Lower lobe of right lung (tissue), 2 donors: ENCODE results near the gene PAMR1. TPM values are rescaled to one million over a fixed set of nuclear protein-coding genes. Genes with fewer than 3 reads are reported as not detected.

Source experiments
- ATAC-seq, 2 donors: fragments of 200-7000 bp; cut with Tn5 transposase; one replicate each; pipeline ENCODE4 v1.9.1; 2020 to 2022; ENCODE audit warnings: mild to moderate bottlenecking in 2 of 2, moderate library complexity in 2 of 2
- DNase-seq: peaks from one replicate; pipeline ENCODE4 v3.0.0-alpha.2; 2020
- H3K27ac ChIP-seq: fragments of 200-600 bp; one replicate; pipeline ENCODE4 v1.8.0; 2022
- H3K27me3 ChIP-seq: fragments of 200-600 bp; one replicate; pipeline ENCODE4 v1.8.0; 2022; ENCODE audit warnings: low read depth
- H3K36me3 ChIP-seq: fragments of 200-600 bp; one replicate; pipeline ENCODE4 v1.8.0; 2022; ENCODE audit warnings: mild to moderate bottlenecking
- H3K4me1 ChIP-seq: fragments of 200-600 bp; one replicate; pipeline ENCODE4 v1.8.0; 2022
- H3K4me3 ChIP-seq: fragments of 200-600 bp; one replicate; pipeline ENCODE4 v1.8.0; 2022; ENCODE audit warnings: mild to moderate bottlenecking
- H3K9me3 ChIP-seq: fragments of 200-600 bp; one replicate; pipeline ENCODE4 v1.8.0; 2022
- CTCF ChIP-seq: fragments of 200-600 bp; IDR thresholded peaks from one replicate; pipeline ENCODE4 v1.8.0; 2022; ENCODE audit warnings: antibody characterized with exemption, mild to moderate bottlenecking
- intact Hi-C: fragments of 100-400 bp; cut with DNase I; formaldehyde crosslinking; loops from one replicate; pipeline ENCODE4 v1.11.0; 2022
- total RNA-seq: library from RNA; stranded (reverse); fragmentation: NEBNext Ultra II Directional; extraction: Animal tissue kit (Norgen Biotek cat#: 25700); gene quantifications from one replicate; pipeline ENCODE4 v1.2.1, GENCODE V29; 2021
- donor health status: DM: no; HTN: yes; CAD: no; lungs with severe emphysema.

The PAMR1 gene
- total RNA-seq, 1 donor from 2014 or later = 5.6 TPM

- H3K36me3 ChIP-seq = no peaks in the 10 kb centered on the region
- no peak overlapping the region for H3K27ac ChIP-seq
- peaks cover 23% of the 10 kb centered on the region for H3K4me1 ChIP-seq
- H3K9me3 ChIP-seq = no peaks in the 10 kb centered on the region
- DNase-seq = no peak
- ATAC-seq = no peak
- no peak overlapping the region for H3K4me3 ChIP-seq
- no peak for TF ChIP-seq CTCF
- intact Hi-C loops = loop anchor here (5.0 kb wide), 1 partner anchor 461 kb away; no protein-coding TSS in a partner anchor
- H3K27me3 ChIP-seq = no peaks in the 10 kb centered on the region
These were observed 137.4 kb downstream of the PAMR1 start for GRCh38 chr11:35388061-35388460.

DNA sequence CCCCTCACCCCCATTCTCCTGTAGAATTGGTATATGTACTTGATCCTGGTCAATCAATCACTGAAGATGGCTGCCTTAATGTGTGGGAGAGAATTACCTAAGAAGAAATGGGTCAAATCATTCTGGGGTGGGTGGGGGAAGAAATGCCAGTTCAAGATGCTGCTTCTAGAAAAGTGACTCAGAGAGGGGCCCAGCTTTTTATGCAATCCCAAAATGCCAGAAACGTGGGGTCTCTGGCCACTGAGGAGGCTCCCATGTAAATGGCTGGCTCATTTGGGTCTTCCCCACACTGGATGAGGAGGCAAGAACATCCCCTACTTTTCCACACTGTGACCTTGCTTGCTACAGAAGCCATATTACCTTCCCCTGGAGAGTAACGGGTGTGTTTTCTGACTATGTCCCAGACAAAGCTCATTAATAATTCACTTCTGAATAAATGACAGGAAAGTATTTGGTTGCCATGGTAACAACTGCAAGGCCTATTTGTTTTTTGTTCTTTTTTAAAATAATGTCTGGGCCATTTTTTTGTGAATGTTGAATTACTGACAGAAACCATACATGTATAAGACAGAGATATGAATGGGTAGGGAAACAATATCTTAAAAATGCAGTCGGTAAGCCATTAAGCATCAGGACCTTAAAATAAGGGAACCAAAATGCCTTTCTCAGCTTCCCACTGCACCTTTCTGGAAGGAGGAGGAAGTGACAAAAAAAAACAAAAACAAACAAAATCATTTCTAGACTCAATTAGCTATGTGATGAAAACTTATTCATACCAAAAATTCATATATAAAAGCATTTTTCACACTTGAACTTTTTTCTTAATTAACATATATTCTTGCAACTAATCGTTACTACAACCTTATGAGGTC, 138.1 kb downstream of the PAMR1 start:
- ATAC-seq (no peak), DNase-seq (no peak)
- TF ChIP-seq CTCF = peak; percentile 49
- Histone ChIP-seq H3K27ac (no peak overlapping the region), H3K4me1 (peaks cover 20% of the 10 kb centered on the region), H3K36me3 (no peaks in the 10 kb centered on the region), H3K27me3 (no peaks in the 10 kb centered on the region), H3K4me3 (no peak overlapping the region), H3K9me3 (no peaks in the 10 kb centered on the region)
- intact Hi-C loops = loop anchor here (5.0 kb wide), 1 partner anchor 460 kb away; no protein-coding TSS in a partner anchor

- ATAC-seq (no peak), DNase-seq (no peak)
- H3K4me3 ChIP-seq = no peak overlapping the region
- H3K36me3 ChIP-seq = no peaks in the 10 kb centered on the region
- intact Hi-C loops = no loop called here
- no peaks in the 10 kb centered on the region for H3K4me1 ChIP-seq
- TF ChIP-seq CTCF = no peak
- no peaks in the 10 kb centered on the region for H3K9me3 ChIP-seq
- H3K27me3 ChIP-seq = no peaks in the 10 kb centered on the region
- H3K27ac ChIP-seq = no peak overlapping the region
These were observed 141.5 kb downstream of the PAMR1 start for GRCh38 chr11:35383953-35384352.

Other genes starting within 250 kb of the PAMR1 start
- gene SLC1A2, start 106.1 kb downstream of the PAMR1 start, total RNA-seq = 3.4 TPM
- 1.5 TPM for gene FJX1, start 92.8 kb upstream of the PAMR1 start, total RNA-seq
- 62.8 TPM for gene TRIM44, start 137.2 kb upstream of the PAMR1 start, total RNA-seq